Suprapubic skin (tissue), 4 donors: ENCODE measurements around the gene TAS2R19.
"Not testable (repeated sequence)": the region's sequence is repeated elsewhere in the genome, so short reads cannot be mapped to it uniquely, and the experiment has no call there.

Experiments
- CTCF ChIP-seq, 2 donors: fragments of 200-600 bp in 1 of 2; fragments of 450-650 bp in 1 of 2; sonication (generic) in 1 of 2; IDR thresholded peaks; one replicate each; pipeline ENCODE4 v1.5.1; 2016 to 2019; ENCODE audit warnings: antibody characterized with exemption in 2 of 2, mild to moderate bottlenecking in 1 of 2, moderate library complexity in 1 of 2
- EP300 ChIP-seq: sonication (generic); formaldehyde crosslinking; IDR thresholded peaks from one replicate; pipeline ENCODE4 v1.6.1; 2017; ENCODE audit warnings: antibody characterized with exemption
- POLR2A ChIP-seq, 2 donors: fragments of 450-650 bp; IDR thresholded peaks; one replicate each; pipeline ENCODE4 v1.6.1; 2017; ENCODE audit warnings: antibody characterized with exemption in 2 of 2, mild to moderate bottlenecking in 2 of 2, moderate library complexity in 2 of 2
- POLR2AphosphoS5 ChIP-seq, 3 donors: sonication (generic); formaldehyde crosslinking; IDR thresholded peaks; one replicate each; pipeline ENCODE4 v1.6.1; 2017; ENCODE audit warnings: antibody characterized with exemption in 3 of 3

- TF ChIP-seq CTCF (IDR thresholded peaks at IDR 0.05); EP300; POLR2AphosphoS5 (IDR thresholded peaks at IDR 0.05); POLR2A (IDR thresholded peaks at IDR 0.05): not testable (repeated sequence)
Observed at GRCh38 chr12:11033959-11034358, 11.5 kb upstream of the TAS2R19 start.
